RPMI7951 (cell line): ENCODE results near the gene DUSP5. TPM values are rescaled to one million over a fixed set of nuclear protein-coding genes. Genes with fewer than 3 reads are reported as not detected.

Experiments
- DNase-seq: peaks from one replicate; pipeline ENCODE4 v3.0.0-alpha.2; 2012; ENCODE audit warnings: low read depth
- total RNA-seq: library from RNA; depleted of rRNA; stranded (reverse); fragments of >200 nt; shearing (Covaris generic); gene quantifications from 2 replicates; pipeline ENCODE4 v1.2.3, GENCODE V29; 2014; rRNA removed

Gene DUSP5
- total RNA-seq, 1 experiment from 2014 or later = 8.9 TPM

DNA sequence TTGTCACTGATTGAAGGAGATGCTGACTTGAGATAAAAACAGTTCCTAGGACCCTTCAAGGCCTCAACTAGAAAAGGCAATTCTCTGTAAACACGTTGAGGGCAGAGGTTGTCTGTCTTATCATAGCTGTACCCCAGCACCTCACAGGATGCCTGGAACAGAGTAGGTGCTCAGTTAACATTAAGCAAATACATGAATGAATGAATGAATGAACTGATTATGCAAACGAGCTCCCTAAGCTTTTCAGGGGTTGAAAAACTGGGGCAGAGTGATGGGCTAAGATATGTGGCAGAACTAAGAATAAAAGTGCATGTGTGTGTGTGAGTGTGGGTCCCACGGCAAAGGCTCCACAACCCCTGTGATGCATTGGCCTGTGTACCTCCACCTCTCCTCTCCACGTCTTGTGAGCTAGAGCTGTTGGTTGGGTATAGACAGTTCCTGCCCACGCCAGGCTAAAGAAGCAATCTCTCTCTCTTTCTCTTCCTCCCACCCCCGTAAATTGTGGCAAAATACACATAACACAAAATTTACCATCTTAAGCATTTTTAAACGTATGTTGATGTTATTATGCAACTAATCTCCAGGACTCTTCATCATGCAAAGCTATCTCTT is 48.9 kb downstream of the DUSP5 start:
- DNase-seq = no peak

DNA sequence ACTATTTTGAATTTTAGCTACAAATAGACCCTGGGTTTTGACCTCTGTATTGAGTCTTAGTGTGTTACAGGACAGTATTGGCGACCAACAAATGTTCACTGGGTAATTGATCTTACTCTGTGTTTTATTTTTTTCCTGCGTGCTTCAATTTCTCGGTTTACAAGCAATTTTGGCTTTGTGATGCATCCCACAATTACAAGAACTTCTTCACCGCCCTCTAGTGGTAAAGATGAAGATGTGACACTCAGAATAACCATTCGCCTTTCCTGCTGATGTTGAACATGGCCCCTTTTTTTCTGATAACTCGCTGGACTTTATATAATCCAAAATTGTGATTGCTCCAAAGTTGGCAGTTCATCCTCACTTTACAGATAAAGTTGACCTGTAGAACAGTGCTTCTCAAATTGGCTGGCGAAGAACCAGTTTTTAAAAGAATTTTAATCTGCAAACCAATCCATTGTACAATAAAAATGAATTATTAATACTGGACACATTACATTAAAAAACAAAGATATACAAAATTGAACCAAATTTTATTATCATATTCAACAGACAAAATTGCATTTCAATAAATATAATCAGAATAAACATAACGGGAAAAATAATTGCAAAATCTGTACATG is 49.5 kb downstream of the DUSP5 start:
- DNase-seq = peak; percentile 68

DNA sequence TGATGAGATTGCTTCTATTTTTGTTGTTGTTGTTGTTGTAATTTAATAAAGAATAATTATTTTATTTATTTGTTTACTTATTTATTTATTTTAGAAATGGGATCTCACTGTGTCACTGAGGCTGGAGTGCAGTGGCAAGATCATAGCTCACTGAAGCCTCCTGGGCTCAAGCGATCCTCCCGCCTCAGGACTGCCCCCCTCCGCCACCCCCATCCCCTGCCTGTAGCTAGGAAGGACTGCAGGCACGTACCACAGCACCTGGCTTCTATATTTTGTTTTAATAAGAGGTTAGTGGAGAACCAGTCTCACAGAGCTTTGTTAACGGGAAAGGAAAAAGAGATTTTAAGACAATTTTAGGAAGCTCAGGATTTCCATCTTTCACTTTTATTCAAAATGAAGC is 50.3 kb downstream of the DUSP5 start:
- no peak for DNase-seq

DNA sequence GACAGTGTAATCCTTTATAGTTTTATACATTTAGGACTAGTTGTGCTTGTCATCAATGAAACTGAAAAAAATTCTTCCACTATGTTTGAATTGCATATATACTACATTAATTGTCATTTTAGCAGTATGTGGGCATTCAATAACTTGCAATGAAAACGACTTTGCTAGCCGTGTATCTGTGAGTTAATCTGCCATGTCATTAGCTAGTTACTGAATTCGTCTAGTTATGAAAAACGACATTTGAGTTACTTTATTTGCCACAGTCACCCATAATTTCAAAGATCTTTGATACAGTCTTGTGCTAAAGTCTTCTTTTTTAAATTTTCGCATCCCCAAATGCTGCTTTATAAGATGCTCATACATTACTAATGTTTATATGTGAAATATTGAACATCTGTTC is 51.5 kb downstream of the DUSP5 start:
- DNase-seq = no peak

DNA sequence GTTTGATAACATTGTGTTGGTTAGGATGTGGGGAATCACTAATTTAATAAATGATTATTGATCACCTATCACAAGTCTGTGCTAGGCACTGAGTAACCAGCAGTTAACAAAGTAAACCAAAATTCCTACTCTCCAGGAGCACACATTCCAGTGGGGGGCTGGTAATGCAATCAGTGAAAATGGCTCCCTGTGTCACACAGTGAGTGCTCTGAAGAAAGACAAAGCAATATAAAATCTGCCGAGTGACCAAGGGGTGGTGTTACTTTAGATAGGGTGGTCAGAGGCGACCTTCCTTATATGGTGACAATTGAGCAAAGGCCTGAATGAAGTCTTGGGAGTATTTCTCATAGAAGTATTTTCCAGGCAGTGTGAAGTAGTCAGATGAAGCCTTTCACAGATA is 56.2 kb downstream of the DUSP5 start:
- DNase-seq = no peak

DNA sequence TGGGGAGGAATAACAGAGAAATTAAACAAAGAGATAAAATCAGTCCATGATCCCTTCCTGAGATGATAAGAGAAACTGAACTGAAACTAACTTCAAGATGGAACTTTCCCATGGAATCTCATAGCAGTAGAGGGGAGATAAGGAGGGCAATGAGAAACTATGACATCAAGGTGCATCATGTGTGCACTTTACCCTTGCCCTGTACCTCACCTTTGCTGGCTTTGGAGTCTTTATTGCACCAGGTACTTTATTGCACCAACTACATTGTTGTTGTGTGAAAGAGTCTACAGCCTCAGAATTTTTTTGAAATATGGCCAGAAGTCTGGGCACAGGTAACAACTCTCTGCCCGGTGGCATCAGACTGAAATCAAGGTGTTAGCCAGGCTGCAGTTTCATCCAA is 58.6 kb downstream of the DUSP5 start:
- DNase-seq = no peak

DNA sequence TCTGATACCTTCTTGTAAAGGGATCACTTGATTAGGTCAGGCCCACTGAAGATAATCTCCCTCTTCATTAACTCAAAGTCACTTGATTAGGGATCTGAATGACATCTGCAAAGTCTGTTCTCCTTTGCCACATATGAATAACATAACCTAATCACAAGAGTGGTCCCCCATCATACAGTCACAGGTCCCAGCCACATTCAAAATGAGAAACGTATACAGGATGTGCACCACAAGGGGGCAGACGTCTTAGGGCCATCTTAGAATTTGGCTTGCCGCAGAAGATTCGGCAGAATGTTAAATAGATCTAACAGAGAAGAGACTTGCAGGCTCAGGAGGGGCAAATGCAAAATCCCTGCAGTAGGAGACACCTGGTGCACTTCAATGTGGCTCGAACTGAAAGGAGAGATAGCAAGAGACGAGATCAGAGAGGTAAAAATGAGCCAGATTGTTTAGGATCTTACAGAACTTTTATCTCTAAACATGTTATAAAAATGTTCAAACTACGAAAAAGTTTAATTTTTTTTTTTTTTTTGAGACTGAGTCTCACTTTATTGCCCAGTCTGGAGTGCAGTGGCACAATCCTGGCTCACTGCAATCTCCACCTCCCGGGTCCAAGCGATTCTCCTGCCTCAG is 59.4 kb downstream of the DUSP5 start:
- peak; percentile 65 for DNase-seq

DNA sequence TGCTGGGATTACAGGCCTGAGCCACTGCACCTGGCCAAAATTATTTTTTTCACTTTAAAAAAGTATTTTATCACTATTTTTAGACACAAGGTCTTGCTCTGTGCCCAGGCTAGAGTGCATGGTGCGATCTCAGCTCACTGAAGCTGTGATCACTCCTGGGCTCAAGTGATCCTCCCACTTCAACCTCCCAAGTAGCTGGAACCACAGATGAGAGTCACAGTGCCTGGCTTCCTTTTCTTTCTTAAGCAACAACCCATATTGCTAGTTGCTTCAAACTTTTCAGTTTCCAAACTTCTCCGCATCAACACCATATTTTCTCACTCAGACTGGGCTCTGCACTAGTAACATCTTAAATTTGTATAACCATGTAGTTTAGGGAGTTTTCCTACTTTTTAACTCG is 60.3 kb downstream of the DUSP5 start:
- no peak for DNase-seq

DNA sequence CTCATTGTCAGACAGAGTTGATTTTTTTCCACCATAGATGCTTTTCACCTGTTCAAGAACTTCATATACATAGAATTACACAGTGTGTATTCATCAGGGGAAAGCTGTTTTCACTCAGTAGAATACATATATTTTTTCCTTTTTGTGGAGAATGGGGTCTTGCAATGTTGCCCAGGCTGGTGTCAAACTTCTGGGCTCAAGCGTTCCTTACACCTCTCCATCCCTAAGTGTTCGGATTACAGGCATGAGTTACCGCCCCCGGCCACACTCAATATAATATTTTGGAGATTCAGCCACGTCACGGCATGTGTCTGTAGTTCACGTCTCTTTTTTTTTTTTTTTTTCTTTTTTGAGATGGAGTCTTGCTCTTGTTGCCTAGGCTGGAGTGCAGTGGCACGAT is 62.3 kb downstream of the DUSP5 start:
- DNase-seq = no peak

Other genes with a start within 250 kb of the DUSP5 start
- gene SMNDC1, start 193.0 kb upstream of the DUSP5 start, total RNA-seq = 6.3 and 7.6 TPM in 2 replicates
- 34.4 and 43.0 TPM in 2 replicates for gene SMC3, start 69.8 kb downstream of the DUSP5 start, total RNA-seq
- gene RBM20, start 146.4 kb downstream of the DUSP5 start, total RNA-seq = 0.20 and 0.36 TPM in 2 replicates